ENCODE measurements around the gene BGN. TPM values are rescaled to one million over a fixed set of nuclear protein-coding genes. Genes with fewer than 3 reads are reported as not detected.

The BGN gene
- total and polyA plus RNA-seq, 2 experiments from 2014 or later: 129 to 308 TPM

GRCh38 chrX:153446950-153447580 is 47.7 kb upstream of the BGN start:
- no peaks in the 10 kb centered on the region for H3K27me3 ChIP-seq (replicated peaks; ENCODE audit: insufficient read depth)
- H3K36me3 ChIP-seq (ENCODE audit: low read depth): no peaks in the 10 kb centered on the region
- no peaks in the 10 kb centered on the region for H3K9me3 ChIP-seq (ENCODE audit: low read depth)
- DNase-seq: no peak
- H3K4me2 ChIP-seq (ENCODE audit: unreplicated experiment): no peak overlapping the region
- TF ChIP-seq EZH2phosphoT487 (IDR thresholded peaks at IDR 0.05; ENCODE audit: insufficient read depth, low read depth): no peak
- no peak for TF ChIP-seq EZH2 (IDR thresholded peaks at IDR 0.05; ENCODE audit: insufficient read depth, poor library complexity, severe bottlenecking)
- H3K4me1 ChIP-seq (ENCODE audit: insufficient read depth): no peaks in the 10 kb centered on the region
- H3K9me2 ChIP-seq (ENCODE audit: insufficient read depth): no peaks in the 10 kb centered on the region
- H3K27ac ChIP-seq: no peak overlapping the region
- no peaks in the 10 kb centered on the region for H3F3A ChIP-seq (ENCODE audit: insufficient read depth)
- in situ Hi-C loops (cut with MboI): loop anchor here (25.0 kb wide), 1 partner anchor 410 kb away; no protein-coding TSS in a partner anchor
- 90 to 100% methylated on average over 5 to 7 of the region's 17 CpGs for WGBS, 2 experiments (ENCODE audit: low coverage in 1 of 2, low lambda C conversion rate in 2 of 2, missing lambda C conversion rate in 2 of 2)
- no peaks in the 10 kb centered on the region for H3K79me2 ChIP-seq (ENCODE audit: insufficient read depth)
- no peak overlapping the region for H3K9ac ChIP-seq
- no peaks in the 10 kb centered on the region for H4K20me1 ChIP-seq (ENCODE audit: insufficient read depth)
- no peak overlapping the region for H3K4me3 ChIP-seq
- no peak overlapping the region for H2AFZ ChIP-seq

GRCh38 chrX:153447581-153447960 is 47.2 kb upstream of the BGN start:
- no peak for DNase-seq
- Histone ChIP-seq H2AFZ (no peak overlapping the region), H3K27me3 (replicated peaks; ENCODE audit: insufficient read depth) (no peaks in the 10 kb centered on the region), H3K27ac (no peak overlapping the region), H3K9me2 (ENCODE audit: insufficient read depth) (no peaks in the 10 kb centered on the region), H3K4me3 (no peak overlapping the region), H3K36me3 (ENCODE audit: low read depth) (no peaks in the 10 kb centered on the region), H3F3A (ENCODE audit: insufficient read depth) (no peaks in the 10 kb centered on the region), H3K9ac (no peak overlapping the region), H3K79me2 (ENCODE audit: insufficient read depth) (no peaks in the 10 kb centered on the region), H3K4me1 (ENCODE audit: insufficient read depth) (no peaks in the 10 kb centered on the region), H3K4me2 (ENCODE audit: unreplicated experiment) (no peak overlapping the region), H3K9me3 (ENCODE audit: low read depth) (no peaks in the 10 kb centered on the region), H4K20me1 (ENCODE audit: insufficient read depth) (no peaks in the 10 kb centered on the region)
- in situ Hi-C loops (cut with MboI): loop anchor here (25.0 kb wide), 1 partner anchor 410 kb away; no protein-coding TSS in a partner anchor
- TF ChIP-seq EZH2phosphoT487 (IDR thresholded peaks at IDR 0.05; ENCODE audit: insufficient read depth, low read depth): no peak
- TF ChIP-seq EZH2 (IDR thresholded peaks at IDR 0.05; ENCODE audit: insufficient read depth, poor library complexity, severe bottlenecking): no peak
- WGBS, 2 experiments (ENCODE audit: low coverage in 1 of 2, low lambda C conversion rate in 2 of 2, missing lambda C conversion rate in 2 of 2): 75 to 79% methylated on average over 7 to 8 of the region's 8 CpGs

GRCh38 chrX:153448556-153449367 is 46.0 kb upstream of the BGN start:
- no peaks in the 10 kb centered on the region for H3F3A ChIP-seq (ENCODE audit: insufficient read depth)
- no peaks in the 10 kb centered on the region for H3K27me3 ChIP-seq (replicated peaks; ENCODE audit: insufficient read depth)
- no peak overlapping the region for H3K4me2 ChIP-seq (ENCODE audit: unreplicated experiment)
- no peaks in the 10 kb centered on the region for H3K9me2 ChIP-seq (ENCODE audit: insufficient read depth)
- H3K36me3 ChIP-seq (ENCODE audit: low read depth): no peaks in the 10 kb centered on the region
- no peak overlapping the region for H3K27ac ChIP-seq
- no peaks in the 10 kb centered on the region for H3K79me2 ChIP-seq (ENCODE audit: insufficient read depth)
- H3K4me3 ChIP-seq: no peak overlapping the region
- 94 to 96% methylated on average over 10 to 14 of the region's 21 CpGs for WGBS, 2 experiments (ENCODE audit: low coverage in 1 of 2, low lambda C conversion rate in 2 of 2, missing lambda C conversion rate in 2 of 2)
- TF ChIP-seq EZH2 (IDR thresholded peaks at IDR 0.05; ENCODE audit: insufficient read depth, poor library complexity, severe bottlenecking) (no peak), EZH2phosphoT487 (IDR thresholded peaks at IDR 0.05; ENCODE audit: insufficient read depth, low read depth) (no peak)
- in situ Hi-C loops (cut with MboI): loop anchor here (25.0 kb wide), 1 partner anchor 411 kb away; no protein-coding TSS in a partner anchor
- no peak overlapping the region for H3K9ac ChIP-seq
- H4K20me1 ChIP-seq (ENCODE audit: insufficient read depth): no peaks in the 10 kb centered on the region
- no peaks in the 10 kb centered on the region for H3K4me1 ChIP-seq (ENCODE audit: insufficient read depth)
- no peaks in the 10 kb centered on the region for H3K9me3 ChIP-seq (ENCODE audit: low read depth)
- no peak for DNase-seq
- no peak overlapping the region for H2AFZ ChIP-seq

GRCh38 chrX:153449368-153450113 is 45.2 kb upstream of the BGN start:
- in situ Hi-C loops (cut with MboI): loop anchor here (25.0 kb wide), 1 partner anchor 412 kb away; no protein-coding TSS in a partner anchor
- DNase-seq: no peak
- Histone ChIP-seq H3K9me3 (ENCODE audit: low read depth) (no peaks in the 10 kb centered on the region), H3K27ac (no peak overlapping the region), H3K79me2 (ENCODE audit: insufficient read depth) (no peaks in the 10 kb centered on the region), H3K27me3 (replicated peaks; ENCODE audit: insufficient read depth) (no peaks in the 10 kb centered on the region), H3K4me2 (ENCODE audit: unreplicated experiment) (no peak overlapping the region), H3K36me3 (ENCODE audit: low read depth) (no peaks in the 10 kb centered on the region), H3K4me1 (ENCODE audit: insufficient read depth) (no peaks in the 10 kb centered on the region), H2AFZ (no peak overlapping the region), H3K9me2 (ENCODE audit: insufficient read depth) (no peaks in the 10 kb centered on the region), H3K9ac (no peak overlapping the region), H3F3A (ENCODE audit: insufficient read depth) (no peaks in the 10 kb centered on the region), H4K20me1 (ENCODE audit: insufficient read depth) (no peaks in the 10 kb centered on the region), H3K4me3 (no peak overlapping the region)
- TF ChIP-seq EZH2 (IDR thresholded peaks at IDR 0.05; ENCODE audit: insufficient read depth, poor library complexity, severe bottlenecking): no peak
- TF ChIP-seq EZH2phosphoT487 (IDR thresholded peaks at IDR 0.05; ENCODE audit: insufficient read depth, low read depth): no peak
- 92 to 96% methylated on average over 6 to 7 of the region's 15 CpGs for whole genome bisulfite sequencing, 2 experiments (ENCODE audit: low coverage in 1 of 2, low lambda C conversion rate in 2 of 2, missing lambda C conversion rate in 2 of 2)

Data from GM23248 (cell line).